ENCODE measurements around the gene ANKRD36C.
"Not testable (repeated sequence)": the region's sequence is repeated elsewhere in the genome, so short reads cannot be mapped to it uniquely, and the experiment has no call there.

The ANKRD36C gene

DNA sequence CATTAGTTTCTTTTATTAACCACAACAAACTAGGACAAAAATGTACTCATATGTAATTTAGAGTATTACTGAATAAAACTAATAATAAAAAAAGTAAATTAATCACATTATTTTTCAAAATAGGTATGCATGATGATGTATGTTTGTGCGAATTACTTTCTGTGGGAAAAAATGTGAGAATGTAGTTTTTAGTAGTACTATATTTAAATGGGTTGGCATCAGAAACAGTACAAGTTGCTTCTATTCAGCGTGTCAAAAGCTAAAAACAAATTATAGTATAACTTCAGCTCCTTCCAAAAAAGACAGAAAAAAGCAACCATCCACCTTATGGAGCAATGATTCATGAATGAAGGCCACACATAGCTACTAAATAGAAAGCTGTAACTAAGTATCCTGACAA is 40.0 kb downstream of the ANKRD36C start:
- H3K27me3 ChIP-seq (ENCODE audit: insufficient read depth, low read depth); H3K4me2 ChIP-seq; H3K36me3 ChIP-seq (ENCODE audit: insufficient read depth); H2AFZ ChIP-seq (ENCODE audit: low read depth); H3K27ac ChIP-seq; H3K4me1 ChIP-seq (ENCODE audit: low read depth, poor library complexity, severe bottlenecking); H3K9ac ChIP-seq; H3K4me3 ChIP-seq (IDR thresholded peaks at IDR 0.05; ENCODE audit: insufficient read depth, low read depth, low read length); H4K20me1 ChIP-seq (ENCODE audit: insufficient read depth); H3K79me2 ChIP-seq (ENCODE audit: insufficient read depth, low read depth): not testable (repeated sequence)

DNA sequence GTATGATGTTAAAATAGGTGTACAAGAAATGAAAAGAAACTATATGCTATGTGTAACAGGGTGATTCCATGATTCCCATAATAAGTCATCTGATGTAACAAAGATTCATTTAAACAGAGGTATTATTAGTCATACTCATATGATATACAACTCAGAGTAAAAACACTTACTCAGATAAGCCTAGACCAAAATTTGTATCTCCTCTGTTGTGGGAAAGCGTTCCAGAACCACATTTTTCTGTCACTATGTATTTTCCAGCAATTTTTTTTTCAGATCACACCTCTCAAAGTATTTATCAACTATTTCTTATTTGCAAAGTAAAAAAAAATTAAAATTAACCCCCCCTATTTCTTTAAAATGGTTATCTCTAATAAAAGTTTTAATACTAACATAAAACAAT is 43.6 kb downstream of the ANKRD36C start:
- H4K20me1 ChIP-seq (ENCODE audit: insufficient read depth); H3K4me3 ChIP-seq (IDR thresholded peaks at IDR 0.05; ENCODE audit: insufficient read depth, low read depth, low read length); H3K36me3 ChIP-seq (ENCODE audit: insufficient read depth); H2AFZ ChIP-seq (ENCODE audit: low read depth); H3K27ac ChIP-seq; H3K4me1 ChIP-seq (ENCODE audit: low read depth, poor library complexity, severe bottlenecking); H3K9ac ChIP-seq; H3K79me2 ChIP-seq (ENCODE audit: insufficient read depth, low read depth); H3K4me2 ChIP-seq; H3K27me3 ChIP-seq (ENCODE audit: insufficient read depth, low read depth): not testable (repeated sequence)

DNA sequence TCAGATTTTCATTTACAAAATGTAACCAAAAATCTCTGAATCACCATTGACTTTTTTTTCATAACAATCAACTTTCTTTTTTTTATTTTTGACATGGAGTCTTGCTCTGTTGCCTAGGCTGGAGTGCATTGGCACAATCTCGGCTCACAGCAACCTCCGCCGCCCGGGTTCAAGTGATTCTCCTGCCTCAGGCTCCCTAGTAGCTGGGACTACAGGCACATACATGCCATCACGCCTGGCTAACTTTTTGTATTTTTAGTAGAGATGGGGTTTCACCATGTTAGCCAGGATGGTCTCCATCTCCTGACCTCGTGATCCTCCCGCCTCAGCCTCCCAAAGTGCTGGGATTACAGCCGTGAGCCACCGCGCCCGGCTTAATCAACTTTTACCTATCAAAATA is 51.7 kb downstream of the ANKRD36C start:
- H3K4me3 ChIP-seq (IDR thresholded peaks at IDR 0.05; ENCODE audit: insufficient read depth, low read depth, low read length); H3K27me3 ChIP-seq (ENCODE audit: insufficient read depth, low read depth); H3K9ac ChIP-seq; H4K20me1 ChIP-seq (ENCODE audit: insufficient read depth); H3K36me3 ChIP-seq (ENCODE audit: insufficient read depth); H3K4me2 ChIP-seq; H3K27ac ChIP-seq; H2AFZ ChIP-seq (ENCODE audit: low read depth); H3K79me2 ChIP-seq (ENCODE audit: insufficient read depth, low read depth); H3K4me1 ChIP-seq (ENCODE audit: low read depth, poor library complexity, severe bottlenecking): not testable (repeated sequence)

DNA sequence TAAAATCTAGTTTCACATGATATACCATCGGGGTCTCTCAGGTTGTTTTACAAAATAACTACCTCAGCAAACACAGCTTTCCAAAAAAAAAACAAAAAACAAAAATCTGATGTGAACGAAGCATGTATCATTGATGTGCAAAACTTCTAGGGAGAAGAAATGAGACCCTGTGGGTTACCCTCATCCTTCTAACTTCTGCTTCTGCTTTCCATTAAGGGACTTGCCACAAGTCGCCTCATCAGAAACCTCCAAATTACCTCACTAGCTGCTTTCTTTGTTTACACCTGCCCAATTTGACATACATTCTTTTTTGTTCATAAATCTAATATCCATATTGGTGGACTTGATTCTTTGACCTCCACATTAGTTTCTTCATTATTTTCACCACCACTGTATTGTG is 60.9 kb downstream of the ANKRD36C start:
- H3K36me3 ChIP-seq (ENCODE audit: insufficient read depth); H3K27me3 ChIP-seq (ENCODE audit: insufficient read depth, low read depth); H3K79me2 ChIP-seq (ENCODE audit: insufficient read depth, low read depth); H3K27ac ChIP-seq; H3K4me3 ChIP-seq (IDR thresholded peaks at IDR 0.05; ENCODE audit: insufficient read depth, low read depth, low read length); H3K4me1 ChIP-seq (ENCODE audit: low read depth, poor library complexity, severe bottlenecking); H3K9ac ChIP-seq; H2AFZ ChIP-seq (ENCODE audit: low read depth); H3K4me2 ChIP-seq; H4K20me1 ChIP-seq (ENCODE audit: insufficient read depth): not testable (repeated sequence)

DNA sequence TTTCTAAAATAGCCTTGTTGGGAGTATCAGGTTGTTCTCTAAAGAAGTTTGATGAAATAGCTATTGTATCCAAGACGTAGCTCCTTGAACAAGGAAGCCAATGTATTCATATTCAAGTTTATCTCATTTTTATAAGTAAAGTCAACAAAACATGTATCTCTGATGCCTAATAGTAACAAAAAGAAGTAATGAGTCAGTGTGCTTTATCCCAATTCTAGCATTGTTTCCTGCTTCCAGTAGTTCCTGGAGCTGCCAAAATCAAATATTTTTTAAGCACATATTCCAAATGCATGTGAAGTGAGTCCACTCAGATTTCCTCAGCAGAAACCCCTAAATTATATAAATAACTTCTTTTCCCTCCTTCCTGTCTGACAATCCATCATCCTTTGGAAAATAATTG is 74.6 kb downstream of the ANKRD36C start:
- not testable (repeated sequence) for H3K4me1 ChIP-seq (ENCODE audit: low read depth, poor library complexity, severe bottlenecking); H4K20me1 ChIP-seq (ENCODE audit: insufficient read depth); H3K4me3 ChIP-seq (IDR thresholded peaks at IDR 0.05; ENCODE audit: insufficient read depth, low read depth, low read length); H3K79me2 ChIP-seq (ENCODE audit: insufficient read depth, low read depth); H3K4me2 ChIP-seq; H2AFZ ChIP-seq (ENCODE audit: low read depth); H3K9ac ChIP-seq; H3K27ac ChIP-seq; H3K27me3 ChIP-seq (ENCODE audit: insufficient read depth, low read depth); H3K36me3 ChIP-seq (ENCODE audit: insufficient read depth)

DNA sequence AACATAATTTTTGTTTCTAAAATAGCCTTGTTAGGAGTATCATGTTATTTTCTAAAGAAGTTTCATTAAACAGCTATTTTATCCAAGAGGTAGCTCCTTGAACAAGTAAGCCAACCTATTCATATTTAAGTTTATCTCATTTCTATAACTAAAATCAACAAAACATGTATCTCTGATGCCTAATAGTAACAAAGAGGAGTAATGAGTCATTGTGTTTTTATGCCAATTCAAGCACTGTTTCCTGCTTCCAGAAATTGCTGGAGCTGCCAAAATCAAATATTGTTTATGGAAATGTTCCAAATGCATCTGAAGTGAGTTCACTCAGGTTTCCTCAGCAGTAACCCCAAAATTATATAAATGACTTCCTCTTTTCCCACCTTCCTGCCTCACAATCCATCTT is 76.5 kb downstream of the ANKRD36C start:
- not testable (repeated sequence) for H3K27me3 ChIP-seq (ENCODE audit: insufficient read depth, low read depth); H3K4me1 ChIP-seq (ENCODE audit: low read depth, poor library complexity, severe bottlenecking); H3K36me3 ChIP-seq (ENCODE audit: insufficient read depth); H4K20me1 ChIP-seq (ENCODE audit: insufficient read depth); H3K79me2 ChIP-seq (ENCODE audit: insufficient read depth, low read depth); H2AFZ ChIP-seq (ENCODE audit: low read depth); H3K4me3 ChIP-seq (IDR thresholded peaks at IDR 0.05; ENCODE audit: insufficient read depth, low read depth, low read length); H3K27ac ChIP-seq; H3K9ac ChIP-seq; H3K4me2 ChIP-seq

DNA sequence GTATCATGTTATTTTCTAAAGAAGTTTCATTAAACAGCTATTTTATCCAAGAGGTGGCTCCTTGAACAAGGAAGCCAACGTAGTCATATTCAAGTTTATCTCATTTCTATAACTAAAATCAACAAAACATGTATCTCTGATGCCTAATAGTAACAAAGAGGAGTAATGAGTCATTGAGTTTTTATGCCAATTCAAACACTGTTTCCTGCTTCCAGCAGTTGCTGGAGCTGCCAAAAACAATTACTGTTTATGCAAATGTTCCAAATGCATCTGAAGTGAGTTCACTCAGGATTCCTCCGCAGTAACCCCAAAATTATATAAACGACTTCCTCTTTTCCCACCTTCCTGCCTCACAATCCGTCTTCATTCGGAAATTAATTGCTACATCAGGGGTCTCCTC is 80.2 kb downstream of the ANKRD36C start:
- H2AFZ ChIP-seq (ENCODE audit: low read depth); H4K20me1 ChIP-seq (ENCODE audit: insufficient read depth); H3K9ac ChIP-seq; H3K79me2 ChIP-seq (ENCODE audit: insufficient read depth, low read depth); H3K36me3 ChIP-seq (ENCODE audit: insufficient read depth); H3K27me3 ChIP-seq (ENCODE audit: insufficient read depth, low read depth); H3K4me2 ChIP-seq; H3K4me3 ChIP-seq (IDR thresholded peaks at IDR 0.05; ENCODE audit: insufficient read depth, low read depth, low read length); H3K4me1 ChIP-seq (ENCODE audit: low read depth, poor library complexity, severe bottlenecking); H3K27ac ChIP-seq: not testable (repeated sequence)

DNA sequence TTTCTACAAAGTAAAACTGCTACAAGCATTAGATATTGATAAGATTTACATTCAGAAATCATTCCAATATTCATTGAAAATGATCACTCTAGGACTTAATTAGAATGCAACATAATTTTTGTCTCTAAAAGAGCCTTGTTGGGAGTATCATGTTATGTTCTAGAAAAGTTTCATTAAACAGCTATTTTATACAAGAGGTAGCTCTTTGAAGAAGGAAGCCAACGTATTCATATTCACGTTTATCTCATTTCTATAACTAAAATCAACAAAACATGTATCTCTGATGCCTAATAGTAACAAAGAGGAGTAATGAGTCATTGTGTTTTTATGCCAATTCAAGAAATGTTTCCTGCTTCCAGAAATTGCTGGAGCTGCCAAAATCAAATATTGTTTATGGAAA is 97.2 kb downstream of the ANKRD36C start:
- not testable (repeated sequence) for H2AFZ ChIP-seq (ENCODE audit: low read depth); H3K27ac ChIP-seq; H3K9ac ChIP-seq; H3K4me1 ChIP-seq (ENCODE audit: low read depth, poor library complexity, severe bottlenecking); H3K27me3 ChIP-seq (ENCODE audit: insufficient read depth, low read depth); H3K4me2 ChIP-seq; H3K79me2 ChIP-seq (ENCODE audit: insufficient read depth, low read depth); H4K20me1 ChIP-seq (ENCODE audit: insufficient read depth); H3K4me3 ChIP-seq (IDR thresholded peaks at IDR 0.05; ENCODE audit: insufficient read depth, low read depth, low read length); H3K36me3 ChIP-seq (ENCODE audit: insufficient read depth)

DNA sequence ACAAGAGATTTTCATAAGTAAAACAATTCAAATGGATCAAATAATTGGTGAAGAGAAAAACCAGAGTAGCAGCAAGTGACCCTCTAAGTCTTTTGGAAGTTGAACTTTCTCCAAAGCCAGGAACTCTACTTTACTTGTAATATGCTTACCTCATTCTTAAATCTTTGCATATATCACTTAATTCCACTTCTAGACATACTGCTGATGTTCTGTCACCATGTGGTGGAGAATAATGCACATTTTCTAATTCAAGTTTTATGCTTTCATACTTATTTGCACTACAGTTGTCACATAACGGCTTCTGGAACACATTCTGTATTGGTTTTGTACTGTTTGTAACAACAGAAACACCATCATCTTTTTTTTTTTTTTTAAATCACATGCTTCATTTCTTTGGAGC is 123.7 kb downstream of the ANKRD36C start:
- H3K27me3 ChIP-seq (ENCODE audit: insufficient read depth, low read depth); H3K36me3 ChIP-seq (ENCODE audit: insufficient read depth); H3K9ac ChIP-seq; H4K20me1 ChIP-seq (ENCODE audit: insufficient read depth); H2AFZ ChIP-seq (ENCODE audit: low read depth); H3K4me3 ChIP-seq (IDR thresholded peaks at IDR 0.05; ENCODE audit: insufficient read depth, low read depth, low read length); H3K79me2 ChIP-seq (ENCODE audit: insufficient read depth, low read depth); H3K27ac ChIP-seq; H3K4me2 ChIP-seq; H3K4me1 ChIP-seq (ENCODE audit: low read depth, poor library complexity, severe bottlenecking): not testable (repeated sequence)

DNA sequence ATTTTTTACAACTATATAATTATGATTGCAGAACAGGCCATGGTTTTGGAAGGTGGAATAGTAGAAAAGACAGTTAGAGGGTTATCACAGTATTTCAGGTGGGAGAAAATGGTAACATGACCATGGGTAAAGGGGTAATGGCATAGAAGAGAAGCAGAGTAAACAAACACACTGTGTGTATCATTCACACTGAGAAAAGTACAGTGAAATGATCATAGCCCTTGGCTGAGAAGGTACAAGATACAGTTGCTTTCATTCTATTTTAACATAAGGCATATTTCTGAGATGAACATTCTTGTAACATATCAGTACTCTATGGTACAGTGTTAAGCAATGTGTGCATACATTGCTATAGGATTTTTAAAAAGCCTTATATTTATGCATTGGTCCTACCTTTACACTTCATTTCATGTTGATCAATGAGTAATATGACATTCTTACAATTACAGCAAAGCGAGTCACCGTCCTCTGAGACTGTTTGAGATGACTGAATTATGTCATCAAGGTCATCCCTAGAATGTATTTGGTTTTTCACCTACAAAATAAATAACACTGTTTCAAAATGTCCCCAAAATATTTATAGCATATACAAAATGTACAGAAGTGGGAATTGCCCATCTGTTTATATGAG is 124.5 kb downstream of the ANKRD36C start:
- not testable (repeated sequence) for H3K4me3 ChIP-seq (IDR thresholded peaks at IDR 0.05; ENCODE audit: insufficient read depth, low read depth, low read length); H3K4me2 ChIP-seq; H3K36me3 ChIP-seq (ENCODE audit: insufficient read depth); H4K20me1 ChIP-seq (ENCODE audit: insufficient read depth); H3K27ac ChIP-seq; H3K9ac ChIP-seq; H3K27me3 ChIP-seq (ENCODE audit: insufficient read depth, low read depth); H2AFZ ChIP-seq (ENCODE audit: low read depth); H3K4me1 ChIP-seq (ENCODE audit: low read depth, poor library complexity, severe bottlenecking); H3K79me2 ChIP-seq (ENCODE audit: insufficient read depth, low read depth)

DNA sequence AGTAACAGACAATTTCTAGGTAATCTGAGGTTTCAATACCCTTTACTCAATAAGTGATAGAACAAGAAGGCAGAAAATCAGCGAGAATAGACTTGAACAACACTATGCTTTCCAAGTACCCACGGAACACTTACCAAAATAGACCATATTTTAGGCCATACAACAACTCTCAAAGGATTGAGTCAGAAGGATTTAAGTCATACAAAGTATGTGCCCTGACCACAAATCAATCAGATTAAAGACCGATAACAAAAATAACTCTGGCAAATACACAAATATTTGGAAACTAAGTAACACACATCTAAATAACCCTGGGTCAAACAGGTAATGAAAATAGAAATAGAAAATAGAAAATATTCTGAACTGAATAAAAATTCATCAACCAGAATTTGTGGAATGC is 129.5 kb downstream of the ANKRD36C start:
- H3K4me1 ChIP-seq (ENCODE audit: low read depth, poor library complexity, severe bottlenecking); H3K36me3 ChIP-seq (ENCODE audit: insufficient read depth); H3K4me2 ChIP-seq; H3K4me3 ChIP-seq (IDR thresholded peaks at IDR 0.05; ENCODE audit: insufficient read depth, low read depth, low read length); H3K27ac ChIP-seq; H3K27me3 ChIP-seq (ENCODE audit: insufficient read depth, low read depth); H3K9ac ChIP-seq; H4K20me1 ChIP-seq (ENCODE audit: insufficient read depth); H3K79me2 ChIP-seq (ENCODE audit: insufficient read depth, low read depth); H2AFZ ChIP-seq (ENCODE audit: low read depth): not testable (repeated sequence)
